Smooth muscle cell of the umbilical artery (primary cell): ENCODE data around the gene RPGRIP1L. TPM values are rescaled to one million over a fixed set of nuclear protein-coding genes. Genes with fewer than 3 reads are reported as not detected.

Source experiments
- total RNA-seq: library from RNA; depleted of rRNA; stranded (reverse); fragments of >200 nt; gene quantifications from 2 replicates; pipeline ENCODE4 v1.2.3, GENCODE V29; 2014

Gene RPGRIP1L
- total RNA-seq = 16.0 and 23.4 TPM in 2 replicates

GRCh38 chr16:53703590-53704444 lies at the start of gene RPGRIP1L, which contains the start of gene FTO:
Gene RPGRIP1L (minus strand): TSS chr16:53703859. CDS start chr16:53700723, 3,136 bp downstream.
Gene FTO (plus strand): TSS chr16:53704156.

Other genes with a start within 250 kb of the RPGRIP1L start
- 31.6 and 34.4 TPM in 2 replicates for gene AKTIP, start 200.7 kb downstream of the RPGRIP1L start, total RNA-seq
- 105 and 152 TPM in 2 replicates for gene FTO, start 297 bp upstream of the RPGRIP1L start, total RNA-seq